ENCODE data around the gene ACADSB.

Gene ACADSB

DNA sequence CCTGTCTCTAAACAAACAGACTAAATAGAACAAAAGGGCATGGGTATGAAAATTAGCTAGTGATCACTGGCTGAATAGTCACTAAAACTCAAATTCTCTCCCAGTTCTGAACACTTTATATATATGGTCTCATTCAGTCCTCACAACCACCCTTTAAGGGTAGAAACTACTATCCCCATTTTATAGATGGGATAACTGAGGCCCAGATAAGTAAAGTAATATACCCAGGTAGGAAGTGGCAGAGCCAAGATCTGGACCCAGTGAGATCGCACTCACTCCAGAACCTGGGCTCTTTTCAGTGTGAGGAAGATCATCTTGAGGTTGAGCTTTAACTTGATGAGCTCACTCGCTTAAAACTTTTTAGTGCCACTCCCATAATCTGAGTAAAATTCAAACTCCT is 24.1 kb upstream of the ACADSB start:
- no peaks in the 10 kb centered on the region for H3K27me3 ChIP-seq (ENCODE audit: control insufficient read depth in 2 of 2, insufficient read depth in 2 of 2, low read length in 2 of 2)

DNA sequence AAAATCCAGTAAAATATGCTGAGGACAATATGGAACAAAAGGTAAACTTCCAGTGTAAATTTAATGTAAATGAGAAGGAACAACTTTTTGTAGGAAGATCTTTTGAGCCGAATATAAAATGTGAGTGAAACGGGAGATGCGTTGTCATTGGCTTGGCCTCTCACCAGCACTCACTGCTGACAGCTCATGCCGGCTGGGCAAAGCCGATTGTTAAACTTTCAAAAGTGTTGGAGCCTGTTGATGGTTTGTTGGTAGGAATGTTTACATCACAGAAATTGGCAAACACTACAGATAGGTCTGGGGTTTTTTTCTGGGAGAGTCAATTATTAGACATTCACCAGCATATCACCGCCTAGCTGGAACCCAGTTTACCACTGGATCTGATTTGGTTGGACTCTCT is 22.5 kb upstream of the ACADSB start:
- Histone ChIP-seq H3K9me3 (ENCODE audit: control insufficient read depth in 2 of 2, low read length in 2 of 2) (no peaks in the 10 kb centered on the region), H3K9ac (ENCODE audit: low read depth in 1 of 2, low read length in 2 of 2) (no peak overlapping the region), H3K4me3 (ENCODE audit: low read length in 2 of 2) (no peak overlapping the region), H3K36me3 (ENCODE audit: control insufficient read depth in 2 of 2, insufficient read depth in 2 of 2, low read length in 2 of 2) (peaks cover 6% of the 10 kb centered on the region in 2 donors), H3K27ac (ENCODE audit: low read depth in 2 of 2, low read length in 2 of 2) (no peak overlapping the region), H3K27me3 (ENCODE audit: control insufficient read depth in 2 of 2, insufficient read depth in 2 of 2, low read length in 2 of 2) (no peaks in the 10 kb centered on the region), H3K4me1 (ENCODE audit: control insufficient read depth in 2 of 2, insufficient read depth in 2 of 2, low read length in 2 of 2) (no peaks in the 10 kb centered on the region)

More for the DNA sequence above, 24.1 kb upstream of the ACADSB start:
- Histone ChIP-seq H3K4me3 (ENCODE audit: low read length in 2 of 2) (no peak overlapping the region), H3K9ac (ENCODE audit: low read depth in 1 of 2, low read length in 2 of 2) (no peak overlapping the region), H3K27ac (ENCODE audit: low read depth in 2 of 2, low read length in 2 of 2) (no peak overlapping the region), H3K4me1 (ENCODE audit: control insufficient read depth in 2 of 2, insufficient read depth in 2 of 2, low read length in 2 of 2) (peaks cover 5 to 8% of the 10 kb centered on the region in 2 donors), H3K36me3 (ENCODE audit: control insufficient read depth in 2 of 2, insufficient read depth in 2 of 2, low read length in 2 of 2) (peaks cover 0 to 6% of the 10 kb centered on the region in 2 donors), H3K9me3 (ENCODE audit: control insufficient read depth in 2 of 2, low read length in 2 of 2) (no peaks in the 10 kb centered on the region)

DNA sequence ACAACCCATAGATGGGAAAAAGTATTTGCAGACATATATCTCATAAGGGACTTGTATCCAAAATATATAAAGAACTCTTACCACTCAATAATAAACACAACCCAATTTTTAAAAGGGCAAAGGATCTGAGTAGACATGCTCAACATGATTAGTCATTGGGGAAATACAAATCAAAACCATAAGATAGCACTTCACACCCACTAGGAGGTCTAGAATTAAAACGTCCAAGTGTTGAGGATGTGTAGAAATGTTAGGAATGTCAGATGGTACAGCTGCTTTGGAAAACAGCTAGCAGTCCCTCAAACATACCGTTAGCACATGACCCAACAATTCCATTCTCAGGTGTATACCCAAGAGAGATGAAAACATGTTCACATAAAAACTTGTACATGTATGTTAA is 20.3 kb upstream of the ACADSB start:
- no peaks in the 10 kb centered on the region for H3K4me1 ChIP-seq (ENCODE audit: control insufficient read depth in 2 of 2, insufficient read depth in 2 of 2, low read length in 2 of 2)

DNA sequence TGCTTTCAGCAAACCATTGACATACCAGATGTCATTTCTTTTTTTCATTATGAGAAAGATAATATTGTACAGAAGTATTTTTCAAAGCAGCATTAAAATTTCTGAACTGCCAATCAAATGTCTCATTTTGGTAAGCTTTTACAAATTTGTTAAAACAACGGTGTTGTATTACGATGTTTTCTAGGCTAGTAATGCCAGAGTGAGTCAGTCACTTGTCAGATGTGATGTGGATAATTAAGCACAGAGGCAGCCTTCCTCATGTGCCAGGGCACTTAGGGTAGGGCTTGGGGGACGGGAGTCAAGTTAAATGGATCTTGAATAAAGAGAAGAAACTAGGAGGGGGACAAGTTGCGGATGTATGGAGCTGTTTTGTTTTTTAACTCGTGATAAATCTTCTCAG is 18.5 kb upstream of the ACADSB start:
- Histone ChIP-seq H3K9me3 (ENCODE audit: control insufficient read depth in 2 of 2, low read length in 2 of 2) (no peaks in the 10 kb centered on the region), H3K27ac (ENCODE audit: low read depth in 2 of 2, low read length in 2 of 2) (no peak overlapping the region), H3K4me1 (ENCODE audit: control insufficient read depth in 2 of 2, insufficient read depth in 2 of 2, low read length in 2 of 2) (no peaks in the 10 kb centered on the region), H3K36me3 (ENCODE audit: control insufficient read depth in 2 of 2, insufficient read depth in 2 of 2, low read length in 2 of 2) (peaks cover 14 to 26% of the 10 kb centered on the region in 2 donors), H3K4me3 (ENCODE audit: low read length in 2 of 2) (no peak overlapping the region), H3K27me3 (ENCODE audit: control insufficient read depth in 2 of 2, insufficient read depth in 2 of 2, low read length in 2 of 2) (no peaks in the 10 kb centered on the region), H3K9ac (ENCODE audit: low read depth in 1 of 2, low read length in 2 of 2) (no peak overlapping the region)

More for the DNA sequence above, 20.3 kb upstream of the ACADSB start:
- no peak overlapping the region for H3K4me3 ChIP-seq (ENCODE audit: low read length in 2 of 2)
- H3K27me3 ChIP-seq (ENCODE audit: control insufficient read depth in 2 of 2, insufficient read depth in 2 of 2, low read length in 2 of 2), result no peaks in the 10 kb centered on the region
- no peak overlapping the region for H3K9ac ChIP-seq (ENCODE audit: low read depth in 1 of 2, low read length in 2 of 2)
- H3K9me3 ChIP-seq (ENCODE audit: control insufficient read depth in 2 of 2, low read length in 2 of 2), result no peaks in the 10 kb centered on the region
- peaks cover 5 to 12% of the 10 kb centered on the region in 2 donors for H3K36me3 ChIP-seq (ENCODE audit: control insufficient read depth in 2 of 2, insufficient read depth in 2 of 2, low read length in 2 of 2)
- no peak overlapping the region for H3K27ac ChIP-seq (ENCODE audit: low read depth in 2 of 2, low read length in 2 of 2)

DNA sequence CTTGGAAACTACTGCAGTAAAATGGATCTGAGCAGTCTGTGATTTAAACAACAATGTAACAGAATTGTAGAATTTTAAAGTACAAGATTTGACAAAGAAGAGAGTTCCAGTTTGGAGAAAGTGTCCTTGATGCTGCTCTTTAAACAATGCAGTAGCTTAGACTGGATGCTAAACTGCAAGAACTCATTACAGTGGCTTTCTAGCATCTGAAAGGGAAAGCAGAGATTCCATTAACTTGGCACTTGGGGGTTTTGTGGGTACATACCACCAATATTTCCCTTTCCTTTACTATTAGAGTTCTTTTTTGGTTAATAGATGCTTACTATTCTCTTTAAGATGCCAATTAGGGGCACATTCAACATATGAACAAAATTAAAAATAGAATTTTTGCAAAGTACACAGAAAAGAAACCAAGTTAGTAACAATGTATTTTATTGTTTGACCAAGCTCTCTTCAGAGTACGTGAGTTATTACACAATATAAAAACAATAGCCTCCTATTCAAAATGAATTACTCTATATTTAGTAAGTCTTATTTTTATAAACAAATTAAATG is 16.7 kb upstream of the ACADSB start:
- no peaks in the 10 kb centered on the region for H3K9me3 ChIP-seq (ENCODE audit: control insufficient read depth in 2 of 2, low read length in 2 of 2)
- H3K27ac ChIP-seq (ENCODE audit: low read depth in 2 of 2, low read length in 2 of 2), result no peak overlapping the region
- no peaks in the 10 kb centered on the region for H3K4me1 ChIP-seq (ENCODE audit: control insufficient read depth in 2 of 2, insufficient read depth in 2 of 2, low read length in 2 of 2)
- no peaks in the 10 kb centered on the region for H3K27me3 ChIP-seq (ENCODE audit: control insufficient read depth in 2 of 2, insufficient read depth in 2 of 2, low read length in 2 of 2)
- H3K9ac ChIP-seq (ENCODE audit: low read depth in 1 of 2, low read length in 2 of 2), result no peak overlapping the region
- no peak overlapping the region for H3K4me3 ChIP-seq (ENCODE audit: low read length in 2 of 2)
- H3K36me3 ChIP-seq (ENCODE audit: control insufficient read depth in 2 of 2, insufficient read depth in 2 of 2, low read length in 2 of 2), result peaks cover 29 to 38% of the 10 kb centered on the region in 2 donors

DNA sequence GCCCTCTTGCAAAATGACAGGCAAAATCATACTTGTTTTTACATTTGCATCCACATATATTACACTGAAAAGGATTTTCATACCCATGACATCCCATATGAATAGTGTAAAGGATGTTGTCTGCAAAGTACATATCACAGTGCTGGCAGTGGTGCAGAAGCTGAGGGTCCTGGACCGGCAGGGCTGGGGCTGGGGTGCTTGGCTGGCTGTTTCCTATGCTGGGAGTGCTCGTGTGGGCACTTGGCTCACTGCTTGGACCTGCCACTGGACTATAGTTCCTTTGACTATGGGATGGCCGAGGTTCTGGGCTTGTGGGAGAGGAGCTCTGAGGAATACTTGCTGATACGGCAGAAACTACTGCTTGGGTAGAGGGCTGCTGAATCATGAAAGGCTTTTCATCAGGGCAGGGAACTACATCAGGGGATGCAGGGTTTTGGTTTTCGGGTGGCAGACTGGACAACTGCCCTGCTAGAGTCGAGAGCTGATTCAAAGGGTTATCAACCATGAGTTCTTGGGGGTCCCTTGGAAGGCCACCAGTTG is 14.9 kb upstream of the ACADSB start:
- H3K27ac ChIP-seq (ENCODE audit: low read depth in 2 of 2, low read length in 2 of 2), result no peak overlapping the region
- no peaks in the 10 kb centered on the region for H3K27me3 ChIP-seq (ENCODE audit: control insufficient read depth in 2 of 2, insufficient read depth in 2 of 2, low read length in 2 of 2)
- H3K4me3 ChIP-seq (ENCODE audit: low read length in 2 of 2), result no peak overlapping the region
- peaks cover 35 to 42% of the 10 kb centered on the region in 2 donors for H3K36me3 ChIP-seq (ENCODE audit: control insufficient read depth in 2 of 2, insufficient read depth in 2 of 2, low read length in 2 of 2)
- H3K4me1 ChIP-seq (ENCODE audit: control insufficient read depth in 2 of 2, insufficient read depth in 2 of 2, low read length in 2 of 2), result no peaks in the 10 kb centered on the region
- no peak overlapping the region for H3K9ac ChIP-seq (ENCODE audit: low read depth in 1 of 2, low read length in 2 of 2)
- H3K9me3 ChIP-seq (ENCODE audit: control insufficient read depth in 2 of 2, low read length in 2 of 2), result no peaks in the 10 kb centered on the region

DNA sequence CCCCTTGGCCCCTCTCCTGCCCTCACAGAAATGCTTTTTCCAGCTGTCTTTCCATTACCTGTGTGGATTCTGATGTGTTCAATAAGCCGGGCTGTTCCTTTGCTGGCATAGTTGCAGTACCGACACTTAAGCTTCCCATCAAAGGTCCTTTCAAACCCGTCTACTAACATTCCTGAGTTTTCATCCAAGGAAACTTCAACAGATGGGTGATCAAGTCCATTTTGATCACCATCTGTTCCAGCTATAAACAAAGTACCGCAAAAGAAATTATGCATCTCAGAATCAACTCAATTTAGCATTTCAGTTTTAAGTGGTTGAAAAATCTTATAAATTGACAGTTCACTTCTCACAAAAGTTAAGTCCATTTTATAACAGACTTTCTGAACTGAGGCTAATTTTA is 12.9 kb upstream of the ACADSB start:
- Histone ChIP-seq H3K27me3 (ENCODE audit: control insufficient read depth in 2 of 2, insufficient read depth in 2 of 2, low read length in 2 of 2) (no peaks in the 10 kb centered on the region), H3K36me3 (ENCODE audit: control insufficient read depth in 2 of 2, insufficient read depth in 2 of 2, low read length in 2 of 2) (peaks cover 35 to 36% of the 10 kb centered on the region in 2 donors), H3K9ac (ENCODE audit: low read depth in 1 of 2, low read length in 2 of 2) (no peak overlapping the region), H3K9me3 (ENCODE audit: control insufficient read depth in 2 of 2, low read length in 2 of 2) (no peaks in the 10 kb centered on the region), H3K27ac (ENCODE audit: low read depth in 2 of 2, low read length in 2 of 2) (no peak overlapping the region), H3K4me3 (ENCODE audit: low read length in 2 of 2) (no peak overlapping the region), H3K4me1 (ENCODE audit: control insufficient read depth in 2 of 2, insufficient read depth in 2 of 2, low read length in 2 of 2) (peaks cover 0 to 5% of the 10 kb centered on the region in 2 donors)

DNA sequence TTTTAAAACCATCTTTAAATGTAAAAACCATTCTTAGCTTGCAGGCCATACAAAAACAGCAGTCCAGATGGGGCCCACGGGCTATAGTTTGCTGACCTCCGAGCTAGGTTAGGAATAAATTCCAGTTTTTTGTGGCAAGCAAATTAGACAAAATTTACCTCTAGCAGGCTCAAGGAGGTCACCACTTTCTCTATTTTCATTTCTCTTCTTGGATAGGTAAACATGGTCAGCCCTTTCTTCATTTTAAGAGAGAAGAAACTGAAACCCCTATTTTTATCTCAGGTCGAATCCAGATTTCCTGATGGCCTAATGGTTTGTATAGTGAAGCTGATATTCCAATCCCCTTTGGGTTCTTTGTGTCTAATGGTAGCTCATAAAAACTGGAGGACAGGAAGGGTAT is 10.9 kb upstream of the ACADSB start:
- Histone ChIP-seq H3K9me3 (ENCODE audit: control insufficient read depth in 2 of 2, low read length in 2 of 2) (no peaks in the 10 kb centered on the region), H3K27me3 (ENCODE audit: control insufficient read depth in 2 of 2, insufficient read depth in 2 of 2, low read length in 2 of 2) (no peaks in the 10 kb centered on the region), H3K4me1 (ENCODE audit: control insufficient read depth in 2 of 2, insufficient read depth in 2 of 2, low read length in 2 of 2) (peaks cover 0 to 5% of the 10 kb centered on the region in 2 donors), H3K4me3 (ENCODE audit: low read length in 2 of 2) (no peak overlapping the region), H3K36me3 (ENCODE audit: control insufficient read depth in 2 of 2, insufficient read depth in 2 of 2, low read length in 2 of 2) (peaks cover 31 to 32% of the 10 kb centered on the region in 2 donors), H3K27ac (ENCODE audit: low read depth in 2 of 2, low read length in 2 of 2) (no peak overlapping the region), H3K9ac (ENCODE audit: low read depth in 1 of 2, low read length in 2 of 2) (no peak overlapping the region)

DNA sequence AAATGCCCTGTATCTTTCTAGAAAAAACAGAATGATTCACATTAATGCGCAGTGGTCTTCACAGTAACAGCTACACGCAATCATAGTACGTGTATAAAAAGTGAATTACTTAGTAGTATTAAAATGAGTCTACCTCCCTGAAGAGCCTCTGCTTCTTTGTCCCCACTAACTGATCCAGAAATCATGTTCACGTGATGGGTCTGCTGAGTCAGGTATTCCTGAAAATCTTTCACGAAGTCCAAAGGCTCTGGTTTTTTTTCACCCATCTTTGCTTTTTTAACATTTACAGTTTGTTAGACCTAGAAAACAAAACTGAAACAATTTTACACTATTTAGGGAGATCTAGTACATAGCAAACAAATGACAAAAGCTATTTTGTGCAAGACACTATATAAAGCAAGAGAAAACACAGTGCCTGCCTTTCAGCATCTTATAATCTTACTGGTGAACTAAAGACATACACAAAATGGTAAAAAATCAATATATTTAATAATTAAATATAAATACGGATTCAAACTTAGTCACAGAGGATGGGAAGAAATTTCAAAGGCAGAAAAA is 10.4 kb upstream of the ACADSB start:
- H3K9ac ChIP-seq (ENCODE audit: low read depth in 1 of 2, low read length in 2 of 2), result no peak overlapping the region
- H3K36me3 ChIP-seq (ENCODE audit: control insufficient read depth in 2 of 2, insufficient read depth in 2 of 2, low read length in 2 of 2), result peaks cover 30 to 32% of the 10 kb centered on the region in 2 donors
- no peaks in the 10 kb centered on the region for H3K27me3 ChIP-seq (ENCODE audit: control insufficient read depth in 2 of 2, insufficient read depth in 2 of 2, low read length in 2 of 2)
- no peak overlapping the region for H3K27ac ChIP-seq (ENCODE audit: low read depth in 2 of 2, low read length in 2 of 2)
- H3K9me3 ChIP-seq (ENCODE audit: control insufficient read depth in 2 of 2, low read length in 2 of 2), result no peaks in the 10 kb centered on the region
- H3K4me1 ChIP-seq (ENCODE audit: control insufficient read depth in 2 of 2, insufficient read depth in 2 of 2, low read length in 2 of 2), result peaks cover 0 to 5% of the 10 kb centered on the region in 2 donors
- no peak overlapping the region for H3K4me3 ChIP-seq (ENCODE audit: low read length in 2 of 2)

DNA sequence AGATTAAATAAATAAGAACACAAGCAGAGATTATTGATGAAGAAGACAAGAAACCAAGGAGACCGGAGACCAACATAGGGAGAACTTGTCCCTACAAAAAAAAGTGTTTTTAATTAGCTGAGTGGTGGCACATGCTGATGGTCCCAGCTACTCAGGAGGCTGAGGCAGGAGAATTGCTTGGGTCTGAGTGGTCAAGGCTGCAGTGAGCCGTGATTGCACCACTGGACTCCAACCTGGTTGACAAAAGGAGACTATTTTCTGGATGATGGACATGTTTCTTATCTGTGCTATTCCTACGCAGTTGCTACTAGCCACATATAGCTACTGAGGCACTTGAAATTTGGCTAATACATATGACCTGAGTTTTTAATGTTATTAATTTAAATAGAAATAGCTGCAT is 9.9 kb upstream of the ACADSB start:
- Histone ChIP-seq H3K9ac (ENCODE audit: low read depth in 1 of 2, low read length in 2 of 2) (no peak overlapping the region), H3K36me3 (ENCODE audit: control insufficient read depth in 2 of 2, insufficient read depth in 2 of 2, low read length in 2 of 2) (peaks cover 27 to 29% of the 10 kb centered on the region in 2 donors), H3K4me1 (ENCODE audit: control insufficient read depth in 2 of 2, insufficient read depth in 2 of 2, low read length in 2 of 2) (peaks cover 0 to 5% of the 10 kb centered on the region in 2 donors), H3K27ac (ENCODE audit: low read depth in 2 of 2, low read length in 2 of 2) (no peak overlapping the region), H3K9me3 (ENCODE audit: control insufficient read depth in 2 of 2, low read length in 2 of 2) (no peaks in the 10 kb centered on the region), H3K27me3 (ENCODE audit: control insufficient read depth in 2 of 2, insufficient read depth in 2 of 2, low read length in 2 of 2) (no peaks in the 10 kb centered on the region), H3K4me3 (ENCODE audit: low read length in 2 of 2) (no peak overlapping the region)
